Stimulated activated CD4-positive, alpha-beta T cell treated with anti-CD3 and anti-CD28 coated beads, Interleukin-4, amount 100 ng/mL, for 4 hours (primary cell): ENCODE data around the gene PPP1R13B.
"Not testable (repeated sequence)": the region's sequence is repeated elsewhere in the genome, so short reads cannot be mapped to it uniquely, and the experiment has no call there.

Experiments used
- DNase-seq, 2 experiments: peaks; one replicate each; pipeline ENCODE4 v3.0.0-alpha.2; 2020

The PPP1R13B gene

GRCh38 chr14:103695296-103696069, 151.9 kb downstream of the PPP1R13B start:
- no peak for DNase-seq

GRCh38 chr14:103694572-103695026, 152.8 kb downstream of the PPP1R13B start:
- no peak for DNase-seq

- no peak for DNase-seq
Observed at GRCh38 chr14:103693515-103693914, 153.9 kb downstream of the PPP1R13B start.

GRCh38 chr14:103692871-103693270, 154.5 kb downstream of the PPP1R13B start:
- no peak for DNase-seq

GRCh38 chr14:103692159-103692558, 155.2 kb downstream of the PPP1R13B start:
- no peak for DNase-seq

GRCh38 chr14:103691655-103692054, 155.7 kb downstream of the PPP1R13B start:
- not testable (repeated sequence) for DNase-seq

- no peak for DNase-seq
Observed at GRCh38 chr14:103690332-103690731, 157.0 kb downstream of the PPP1R13B start.

GRCh38 chr14:103688906-103689902, 158.2 kb downstream of the PPP1R13B start:
- no peak for DNase-seq

- DNase-seq: no peak
Observed at GRCh38 chr14:103688441-103688840, 158.9 kb downstream of the PPP1R13B start.

- DNase-seq: no peak
Observed at GRCh38 chr14:103687712-103688111, 159.7 kb downstream of the PPP1R13B start.

- DNase-seq: no peak
Observed at GRCh38 chr14:103686831-103687485, 160.4 kb downstream of the PPP1R13B start.

- no peak for DNase-seq
Observed at GRCh38 chr14:103685276-103686211, 161.8 kb downstream of the PPP1R13B start.

- no peak for DNase-seq
Observed at GRCh38 chr14:103684871-103685270, 162.5 kb downstream of the PPP1R13B start.

- no peak for DNase-seq
Observed at GRCh38 chr14:103684471-103684870, 162.9 kb downstream of the PPP1R13B start.
